Measurements from ENCODE around the gene ZIC5. TPM values are rescaled to one million over a fixed set of nuclear protein-coding genes. Genes with fewer than 3 reads are reported as not detected.

ZIC5 gene
- total RNA-seq, 1 experiment from 2014 or later = 5.2 TPM

- no TSS peak for BruUV-seq (replicated peaks)
- Histone ChIP-seq H3K9me3 (ENCODE audit: control insufficient read depth, insufficient read depth, low read depth, low read length) (no peaks in the 10 kb centered on the region), H3K4me3 (ENCODE audit: low read depth in 2 of 2, low read length in 2 of 2) (peak overlapping the region; percentile 75 to 84), H3K27ac (ENCODE audit: low read length) (peak overlapping the region; percentile 92), H3K27me3 (ENCODE audit: control insufficient read depth, insufficient read depth, low read length) (no peaks in the 10 kb centered on the region), H3K36me3 (ENCODE audit: control insufficient read depth, insufficient read depth, low read length) (peaks cover 3% of the 10 kb centered on the region; the same call in 1 of the 2 replicates), H3K4me1 (ENCODE audit: control insufficient read depth, insufficient read depth, low read length) (peaks cover 17% of the 10 kb centered on the region)
- no peak for TF ChIP-seq CTCF (IDR thresholded peaks at IDR 0.05)
- no peak for TF ChIP-seq POLR2AphosphoS5 (IDR thresholded peaks at IDR 0.05; ENCODE audit: low read depth, low read length)
- TF ChIP-seq REST (IDR thresholded peaks at IDR 0.05; ENCODE audit: insufficient read depth in 1 of 2, low read depth in 2 of 2, low read length in 1 of 2) = no peak
- no peak for TF ChIP-seq SIN3A (IDR thresholded peaks at IDR 0.05; ENCODE audit: borderline replicate concordance, insufficient read depth, low read depth, low read length)
- no peak for TF ChIP-seq TCF7L2 (IDR thresholded peaks at IDR 0.05; ENCODE audit: low read depth, low read length)
- POLR2A ChIA-PET = no interaction called here
- in situ Hi-C loops (cut with HindIII; ENCODE audit: low pct_unique_long_range_greater_than_20kb, low sequenced_read_pairs) (no loop called here), intact Hi-C loops (cut with micrococcal nuclease; ENCODE audit: unreplicated experiment) (loop anchor here (5.0 kb wide), 2 partner anchors 103 to 253 kb away; partner anchors contain the start of gene PCCA)
- ATAC-seq = no peak
- no peak for DNase-seq (ENCODE audit: low read depth, low spot score)
- CTCF ChIA-PET = no interaction called here
Measured at GRCh38 chr13:99984461-99985240, 13.1 kb upstream of the ZIC5 start.

- Histone ChIP-seq H3K27ac (ENCODE audit: low read length) (peak overlapping the region; percentile 92), H3K4me1 (ENCODE audit: control insufficient read depth, insufficient read depth, low read length) (peaks cover 23% of the 10 kb centered on the region), H3K4me3 (ENCODE audit: low read depth in 2 of 2, low read length in 2 of 2) (peak overlapping the region; percentile 75 to 84), H3K27me3 (ENCODE audit: control insufficient read depth, insufficient read depth, low read length) (no peaks in the 10 kb centered on the region), H3K36me3 (ENCODE audit: control insufficient read depth, insufficient read depth, low read length) (peaks cover 3% of the 10 kb centered on the region; the same call in 1 of the 2 replicates), H3K9me3 (ENCODE audit: control insufficient read depth, insufficient read depth, low read depth, low read length) (no peaks in the 10 kb centered on the region)
- POLR2A ChIA-PET = no interaction called here
- no peak for ATAC-seq
- CTCF ChIA-PET = no interaction called here
- TF ChIP-seq SIN3A (IDR thresholded peaks at IDR 0.05; ENCODE audit: borderline replicate concordance, insufficient read depth, low read depth, low read length) (0 out of 2 replicates have a peak, but pooled peaks have one; percentile 34), CTCF (IDR thresholded peaks at IDR 0.05) (no peak), TCF7L2 (IDR thresholded peaks at IDR 0.05; ENCODE audit: low read depth, low read length) (no peak), POLR2AphosphoS5 (IDR thresholded peaks at IDR 0.05; ENCODE audit: low read depth, low read length) (no peak), REST (IDR thresholded peaks at IDR 0.05; ENCODE audit: insufficient read depth in 1 of 2, low read depth in 2 of 2, low read length in 1 of 2) (no peak)
- intact Hi-C loops (cut with micrococcal nuclease; ENCODE audit: unreplicated experiment) (loop anchor here (5.0 kb wide), 1 partner anchor 254 kb away; no protein-coding TSS in a partner anchor), in situ Hi-C loops (cut with HindIII; ENCODE audit: low pct_unique_long_range_greater_than_20kb, low sequenced_read_pairs) (no loop called here)
- BruUV-seq (replicated peaks) = TSS peak; percentile 74
- no peak for DNase-seq (ENCODE audit: low read depth, low spot score)
Measured at GRCh38 chr13:99983499-99984401, 12.2 kb upstream of the ZIC5 start.
